ENCODE measurements around the gene LIME1.

The LIME1 gene

DNA sequence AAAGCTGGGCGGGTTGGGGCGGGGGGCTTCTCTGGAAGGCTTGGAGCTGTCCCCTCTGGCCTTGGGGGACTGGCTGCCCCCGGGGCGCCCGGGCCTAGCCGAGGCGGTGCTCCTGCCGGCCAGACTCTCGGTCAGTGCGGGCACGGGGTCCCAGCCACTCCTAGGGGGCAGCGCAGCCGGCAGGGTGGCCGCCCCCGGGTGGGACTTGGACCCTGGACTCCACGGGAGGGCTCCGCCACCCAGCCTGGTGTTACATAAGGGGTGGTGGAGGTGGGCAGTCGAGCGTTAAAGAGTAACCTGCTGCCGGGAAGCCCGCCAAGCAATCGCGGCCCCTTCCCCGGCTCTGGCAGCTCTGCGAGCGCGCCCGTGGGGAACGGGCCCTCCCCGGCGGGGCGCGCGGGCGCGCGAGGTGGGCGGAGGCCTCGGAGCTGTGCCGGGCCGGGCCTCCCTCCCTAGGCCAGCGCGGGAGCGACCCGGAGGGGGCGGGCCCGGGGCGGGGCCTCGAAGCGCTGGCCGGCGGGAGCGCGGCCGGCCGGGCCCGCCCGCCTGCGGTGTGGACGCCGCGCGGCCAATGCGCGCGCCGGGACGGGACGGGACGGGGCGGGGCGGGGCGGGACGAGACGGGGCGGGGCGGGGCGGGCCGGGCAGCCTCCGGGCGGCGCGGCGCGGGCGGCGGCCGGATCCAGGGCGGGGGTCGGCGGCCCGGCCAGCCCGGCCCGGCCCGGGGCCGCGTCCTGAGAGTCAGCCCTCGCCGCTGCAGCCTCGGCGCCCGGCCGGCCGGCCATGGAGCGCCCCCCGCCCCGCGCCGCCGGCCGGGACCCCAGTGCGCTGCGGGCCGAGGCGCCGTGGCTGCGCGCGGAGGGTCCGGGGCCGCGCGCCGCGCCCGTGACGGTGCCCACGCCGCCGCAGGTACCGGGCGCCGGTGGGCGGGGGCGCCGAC lies 2.9 kb downstream of the LIME1 start, which contains the start of gene SLC2A4RG:
TSS of gene SLC2A4RG (plus strand) at position 647 of the 940 bp plus-strand sequence. CDS start at position 784, 137 bp downstream.
- DNase-seq, result peak; percentile 66

DNA sequence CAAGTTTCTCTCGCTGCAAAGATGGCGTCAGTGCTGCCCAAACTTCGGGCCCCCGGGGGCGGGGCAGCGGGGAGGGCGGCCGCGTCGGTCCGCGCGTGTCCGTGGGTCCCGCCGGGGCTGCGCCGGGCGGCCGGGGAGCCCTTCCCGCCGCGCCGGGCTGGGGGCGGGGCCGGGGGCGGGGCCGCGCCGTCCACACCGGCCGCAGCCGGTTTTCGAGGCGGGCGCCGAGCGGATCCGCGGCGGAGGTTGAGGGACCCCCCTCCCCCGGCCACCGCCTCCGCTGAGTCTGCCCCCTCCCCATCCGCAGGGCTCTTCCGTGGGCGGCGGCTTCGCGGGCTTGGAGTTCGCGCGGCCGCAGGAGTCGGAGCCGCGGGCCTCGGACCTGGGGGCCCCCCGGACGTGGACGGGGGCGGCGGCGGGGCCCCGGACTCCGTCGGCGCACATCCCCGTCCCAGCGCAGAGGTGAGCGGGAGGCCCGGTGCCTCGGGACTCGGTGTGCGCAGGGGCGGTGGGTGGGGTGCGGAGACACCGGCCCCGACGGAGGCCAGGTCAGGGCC lies 3.7 kb downstream of the LIME1 start:
- peak; percentile 43 for DNase-seq

DNA sequence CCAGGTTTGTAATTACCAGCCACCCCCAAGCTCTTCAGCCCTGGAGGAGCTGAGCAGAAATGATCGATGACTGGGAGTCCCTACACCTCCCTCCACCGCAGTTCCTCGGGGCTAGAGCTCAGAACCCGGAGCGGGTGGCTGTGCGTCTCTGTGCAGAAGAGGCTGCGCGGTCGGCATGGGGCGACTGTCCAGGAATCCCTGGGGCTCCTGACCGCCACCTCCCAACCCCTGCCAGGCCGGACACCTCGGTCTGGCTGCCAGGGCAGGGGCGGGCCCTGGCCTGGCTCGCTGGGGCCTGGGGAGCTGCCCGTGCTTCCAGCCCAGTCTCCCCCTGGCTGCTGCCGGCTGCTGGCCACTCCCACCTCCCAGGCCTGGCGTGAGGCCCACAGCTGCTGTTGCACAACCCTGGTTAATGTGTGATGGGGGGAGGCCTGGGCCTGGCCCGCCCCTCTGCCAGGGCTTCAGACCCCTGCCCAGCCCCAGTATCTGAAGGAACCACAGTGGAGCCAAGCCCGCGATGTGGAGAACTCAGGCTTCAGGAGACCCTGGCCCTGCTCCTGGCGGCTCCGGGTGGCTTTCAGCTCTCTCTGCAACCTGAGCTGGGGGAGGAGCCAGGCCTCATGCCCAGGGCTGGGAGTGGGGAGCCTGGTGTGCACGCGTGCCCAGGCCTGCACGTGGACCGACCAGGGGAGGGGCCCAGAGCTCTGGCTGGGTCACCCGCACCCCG lies 4.3 kb downstream of the LIME1 start:
- DNase-seq, result peak; percentile 32

DNA sequence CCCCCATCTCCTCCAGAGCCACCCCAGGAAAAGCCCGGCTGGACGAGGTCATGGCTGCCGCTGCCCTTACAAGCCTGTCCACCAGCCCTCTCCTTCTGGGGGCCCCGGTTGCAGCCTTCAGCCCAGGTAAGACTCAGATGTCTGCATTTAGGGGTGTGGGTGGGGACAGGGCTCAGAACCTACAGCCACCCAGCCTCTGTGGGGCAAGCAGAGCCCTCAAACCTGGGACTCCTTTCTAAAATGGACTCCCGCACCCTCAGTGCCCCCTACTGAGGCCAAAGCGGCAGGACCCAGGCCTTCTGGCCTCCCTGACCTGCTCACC lies 4.9 kb downstream of the LIME1 start:
- no peak for DNase-seq

DNA sequence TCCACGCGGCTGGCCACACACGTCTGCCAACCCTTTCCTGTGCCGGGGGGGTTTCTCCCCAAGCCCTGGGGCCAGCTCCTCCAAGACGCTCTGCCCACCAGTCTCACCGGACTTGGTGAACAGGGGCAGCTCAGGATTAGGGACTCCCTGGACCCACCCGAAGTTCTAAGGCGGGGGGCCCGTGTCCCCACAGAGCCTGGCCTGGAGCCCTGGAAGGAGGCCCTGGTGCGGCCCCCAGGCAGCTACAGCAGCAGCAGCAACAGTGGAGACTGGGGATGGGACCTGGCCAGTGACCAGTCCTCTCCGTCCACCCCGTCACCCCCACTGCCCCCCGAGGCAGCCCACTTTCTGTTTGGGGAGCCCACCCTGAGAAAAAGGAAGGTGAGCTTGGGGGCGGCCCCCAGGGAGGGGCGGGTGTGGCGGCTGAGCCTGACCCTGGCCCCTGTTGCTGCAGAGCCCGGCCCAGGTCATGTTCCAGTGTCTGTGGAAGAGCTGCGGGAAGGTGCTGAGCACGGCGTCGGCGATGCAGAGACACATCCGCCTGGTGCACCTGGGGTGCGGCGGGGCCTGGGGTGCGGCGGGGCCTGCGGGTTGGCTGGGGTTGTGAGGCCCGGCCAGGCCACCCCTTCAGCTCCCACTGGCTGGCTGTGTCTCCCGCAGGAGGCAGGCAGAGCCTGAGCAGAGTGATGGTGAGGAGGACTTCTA lies 5.4 kb downstream of the LIME1 start:
- DNase-seq, result no peak

DNA sequence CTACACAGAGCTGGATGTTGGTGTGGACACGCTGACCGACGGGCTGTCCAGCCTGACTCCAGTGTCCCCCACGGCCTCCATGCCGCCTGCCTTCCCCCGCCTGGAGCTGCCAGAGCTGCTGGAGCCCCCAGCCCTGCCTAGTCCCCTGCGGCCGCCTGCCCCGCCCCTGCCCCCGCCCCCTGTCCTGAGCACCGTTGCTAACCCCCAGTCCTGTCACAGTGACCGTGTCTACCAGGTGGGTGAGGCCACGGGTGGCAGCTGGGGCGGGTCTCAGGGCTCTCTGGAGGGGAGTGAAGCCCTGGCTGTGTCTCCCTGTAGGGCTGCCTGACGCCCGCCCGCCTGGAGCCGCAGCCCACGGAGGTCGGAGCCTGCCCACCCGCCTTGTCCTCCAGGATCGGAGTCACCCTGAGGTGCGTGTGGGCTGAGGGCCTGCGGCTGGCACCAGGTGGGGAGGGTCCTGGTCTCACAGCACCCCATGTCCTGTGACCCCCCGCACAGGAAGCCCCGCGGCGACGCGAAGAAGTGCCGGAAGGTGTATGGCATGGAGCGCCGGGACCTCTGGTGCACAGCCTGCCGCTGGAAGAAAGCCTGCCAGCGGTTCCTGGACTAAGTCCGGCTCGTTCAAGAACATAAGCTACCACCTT lies 6.0 kb downstream of the LIME1 start:
- no peak for DNase-seq

DNA sequence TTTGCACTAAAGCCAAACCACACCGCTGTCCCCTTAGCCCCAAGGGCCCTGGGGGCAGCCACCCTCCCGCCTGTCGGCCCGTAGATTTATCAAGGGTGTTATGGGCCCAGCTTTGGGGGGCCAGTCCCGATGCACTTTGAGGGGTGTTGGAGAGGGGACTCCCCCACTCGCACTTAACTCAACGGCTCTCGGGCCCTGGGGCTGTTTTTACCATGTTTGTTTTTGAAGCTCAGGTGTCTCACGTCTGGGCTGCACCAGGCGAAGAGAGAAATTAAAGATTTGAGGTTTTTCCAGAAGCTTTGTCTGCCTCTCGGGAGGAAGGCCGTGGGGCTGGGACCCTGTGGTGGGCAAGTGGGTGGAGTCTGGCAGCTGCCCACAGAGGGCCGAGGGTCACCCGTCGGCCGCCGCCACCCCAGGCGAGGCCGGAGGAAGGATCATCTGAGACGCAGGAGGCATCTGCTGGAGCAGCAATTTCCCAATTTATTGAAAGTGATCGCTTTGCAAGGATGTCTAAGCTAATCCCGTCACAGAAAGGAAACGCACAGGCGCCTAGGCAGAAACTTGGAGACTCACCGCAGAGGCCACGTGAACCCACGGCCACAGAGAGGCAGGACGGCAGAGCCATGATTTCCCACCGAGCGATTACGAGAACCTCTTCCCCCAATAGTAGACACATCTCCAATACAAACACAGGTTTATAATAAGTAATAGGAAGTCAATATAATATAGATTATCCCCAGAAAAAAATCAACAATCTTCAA lies 6.9 kb downstream of the LIME1 start:
- DNase-seq, result no peak

DNA sequence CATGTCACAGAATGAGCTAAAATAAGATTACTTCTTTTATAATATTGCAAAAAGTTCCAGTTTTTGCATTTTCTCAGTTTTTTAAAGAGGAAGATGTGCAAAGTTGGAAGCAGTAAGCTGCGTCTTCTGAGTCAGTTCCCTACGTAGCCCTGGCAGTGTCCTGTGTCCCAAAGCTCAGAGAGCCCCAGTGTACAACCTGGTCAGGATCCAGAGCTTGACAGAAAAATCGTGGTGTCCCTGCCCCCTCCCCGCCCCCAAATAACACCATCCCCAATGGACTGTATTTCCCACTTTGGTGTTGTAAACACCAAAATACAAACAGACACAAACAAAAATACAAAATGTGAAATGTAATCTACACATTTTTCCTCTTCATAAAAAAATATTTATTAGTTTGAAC lies 7.7 kb downstream of the LIME1 start:
- no peak for DNase-seq

DNA sequence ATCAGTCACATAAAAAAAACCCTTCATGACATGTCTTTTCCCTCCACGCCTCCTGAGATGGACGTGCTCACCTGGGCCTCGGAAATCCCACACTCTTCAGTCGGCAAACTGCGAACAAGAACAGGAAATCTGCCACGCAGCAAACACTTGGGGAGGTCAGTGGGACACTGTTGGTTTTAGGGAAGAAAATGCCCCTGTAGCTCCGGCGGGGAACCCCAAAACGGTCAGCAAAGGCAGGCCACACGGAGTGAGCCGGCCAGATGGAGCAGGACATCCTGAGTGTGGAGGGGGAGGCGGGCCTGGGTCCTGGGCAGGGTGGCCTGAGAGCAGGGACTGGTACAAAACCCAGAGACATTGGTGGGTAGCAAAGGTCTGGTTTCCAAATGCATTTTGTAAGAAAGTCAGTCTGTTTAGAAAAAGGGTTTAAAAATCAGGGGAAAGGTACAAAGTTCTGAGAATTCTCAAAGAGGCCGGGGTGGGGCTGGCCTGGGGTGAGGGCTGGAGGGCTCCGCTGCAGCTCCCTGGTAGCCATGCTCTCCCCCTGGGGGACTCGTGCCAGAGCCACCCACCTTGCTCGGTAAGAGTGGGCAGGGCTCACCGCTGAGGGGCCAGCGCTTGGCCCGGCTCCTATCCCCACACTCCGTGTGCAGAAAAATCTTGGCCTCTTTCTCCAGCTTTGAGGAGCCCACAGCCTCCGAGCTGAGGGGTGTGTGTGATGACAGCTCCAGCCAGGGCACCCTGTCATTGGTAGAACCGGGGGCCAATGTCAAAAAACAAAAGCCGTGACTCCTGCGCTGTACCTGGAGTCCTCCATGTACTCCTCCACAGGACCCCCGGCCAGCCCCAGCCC lies 8.3 kb downstream of the LIME1 start:
- no peak for DNase-seq

DNA sequence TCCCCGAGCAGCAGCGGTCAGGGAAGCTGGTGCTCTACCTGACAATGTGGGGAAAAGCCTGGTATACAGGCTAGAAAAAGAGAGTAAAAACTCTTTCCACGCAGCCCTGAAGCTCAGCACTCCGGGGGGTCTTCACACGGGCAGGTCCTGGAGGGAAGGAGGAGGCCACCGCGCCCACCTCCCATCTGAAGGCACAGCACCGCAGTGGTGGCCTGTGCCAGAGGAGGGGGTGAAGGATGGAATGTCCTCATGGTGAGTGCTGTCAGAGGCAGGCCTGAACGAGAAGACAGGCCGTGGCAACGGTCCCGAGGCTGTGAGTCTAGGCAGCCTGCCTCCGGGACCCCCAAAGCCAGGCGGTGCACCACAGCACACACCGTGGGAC lies 9.0 kb downstream of the LIME1 start:
- DNase-seq, result no peak

DNA sequence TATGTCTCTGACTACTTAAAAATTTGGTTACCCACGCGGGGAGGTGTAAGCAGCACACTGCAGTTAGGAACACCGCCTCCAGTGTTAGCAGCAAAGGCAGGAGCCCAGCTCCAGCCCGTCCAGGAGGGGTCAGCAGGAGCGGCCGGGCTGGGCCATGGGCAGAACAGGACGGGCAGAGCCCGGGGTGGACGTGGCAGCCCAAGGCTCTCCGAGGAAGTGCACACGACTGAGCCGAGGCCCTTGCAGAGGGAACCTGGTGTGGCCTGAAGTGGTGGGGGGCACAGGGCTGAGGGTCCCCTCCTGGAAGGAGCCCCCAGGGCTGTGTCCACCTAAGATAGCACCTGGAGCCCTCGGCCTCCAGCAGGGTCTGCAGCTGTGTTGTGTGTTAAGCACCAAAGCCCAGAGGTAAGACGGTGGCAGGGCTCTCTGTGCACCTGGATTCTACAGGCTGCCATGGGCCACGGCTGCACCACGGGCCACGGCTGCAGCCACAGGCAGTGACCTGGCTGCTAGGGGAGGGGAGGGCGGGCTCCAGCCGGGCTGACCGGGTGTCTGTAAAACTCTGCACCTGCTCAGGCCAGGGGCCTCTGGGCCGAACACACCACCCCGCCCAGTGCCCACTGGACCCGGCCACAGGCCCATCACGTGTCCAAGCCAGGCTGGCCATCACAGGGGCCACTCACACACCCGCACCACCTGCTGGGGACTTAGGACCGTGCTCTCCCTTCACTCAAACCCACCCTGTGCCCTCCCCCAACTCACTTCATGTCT lies 9.7 kb downstream of the LIME1 start:
- DNase-seq, result no peak

DNA sequence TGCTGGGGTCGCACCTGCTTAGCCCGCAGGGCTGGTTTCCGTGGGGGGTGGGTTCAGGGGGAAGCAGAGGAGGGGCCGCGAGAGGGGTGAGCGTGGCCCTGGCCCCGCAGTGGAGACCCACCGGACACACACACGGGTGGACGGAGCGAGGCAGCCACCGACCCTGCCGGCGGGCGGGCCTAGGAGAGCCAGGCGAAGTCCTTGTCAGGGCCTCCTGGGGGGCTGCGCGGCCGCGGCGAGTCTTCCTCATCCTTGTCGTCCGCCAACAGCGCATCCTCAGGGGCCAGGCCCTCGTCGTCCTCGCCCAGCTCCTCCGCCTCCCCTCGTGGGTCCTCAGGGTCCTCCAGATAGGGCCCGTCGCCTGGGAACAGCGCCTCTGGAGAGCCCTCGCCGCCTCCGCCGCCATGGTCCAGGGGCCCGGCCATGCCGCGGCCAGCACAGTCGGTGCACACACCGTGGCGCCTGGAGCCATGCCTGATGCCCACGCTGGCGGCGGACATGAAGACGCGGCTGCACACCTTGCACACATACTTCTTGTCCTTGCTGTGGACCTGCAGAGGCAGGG lies 10.4 kb downstream of the LIME1 start:
- no peak for DNase-seq

DNA sequence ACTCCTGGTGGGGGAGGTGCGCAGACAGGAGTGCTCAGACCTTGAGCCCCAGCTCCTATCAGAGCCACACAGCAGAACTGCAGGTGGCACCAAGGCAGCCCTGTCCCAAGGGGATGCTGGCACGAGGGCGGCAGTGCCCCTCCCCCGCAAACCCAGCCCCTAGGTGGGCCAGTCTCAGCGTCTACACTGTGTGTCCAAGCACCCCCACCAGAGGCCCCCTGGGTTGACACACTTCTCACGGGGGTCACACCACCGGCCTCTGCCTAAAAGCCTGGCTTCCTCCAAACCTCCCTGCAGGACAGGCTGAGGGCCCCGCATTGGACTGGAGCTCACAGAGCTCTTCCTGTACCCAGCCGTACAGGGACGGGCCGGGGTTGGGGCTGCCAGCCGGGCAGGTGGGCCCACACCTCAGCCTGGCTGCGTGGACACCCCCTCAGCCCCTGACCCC lies 11.2 kb downstream of the LIME1 start:
- DNase-seq, result no peak

DNA sequence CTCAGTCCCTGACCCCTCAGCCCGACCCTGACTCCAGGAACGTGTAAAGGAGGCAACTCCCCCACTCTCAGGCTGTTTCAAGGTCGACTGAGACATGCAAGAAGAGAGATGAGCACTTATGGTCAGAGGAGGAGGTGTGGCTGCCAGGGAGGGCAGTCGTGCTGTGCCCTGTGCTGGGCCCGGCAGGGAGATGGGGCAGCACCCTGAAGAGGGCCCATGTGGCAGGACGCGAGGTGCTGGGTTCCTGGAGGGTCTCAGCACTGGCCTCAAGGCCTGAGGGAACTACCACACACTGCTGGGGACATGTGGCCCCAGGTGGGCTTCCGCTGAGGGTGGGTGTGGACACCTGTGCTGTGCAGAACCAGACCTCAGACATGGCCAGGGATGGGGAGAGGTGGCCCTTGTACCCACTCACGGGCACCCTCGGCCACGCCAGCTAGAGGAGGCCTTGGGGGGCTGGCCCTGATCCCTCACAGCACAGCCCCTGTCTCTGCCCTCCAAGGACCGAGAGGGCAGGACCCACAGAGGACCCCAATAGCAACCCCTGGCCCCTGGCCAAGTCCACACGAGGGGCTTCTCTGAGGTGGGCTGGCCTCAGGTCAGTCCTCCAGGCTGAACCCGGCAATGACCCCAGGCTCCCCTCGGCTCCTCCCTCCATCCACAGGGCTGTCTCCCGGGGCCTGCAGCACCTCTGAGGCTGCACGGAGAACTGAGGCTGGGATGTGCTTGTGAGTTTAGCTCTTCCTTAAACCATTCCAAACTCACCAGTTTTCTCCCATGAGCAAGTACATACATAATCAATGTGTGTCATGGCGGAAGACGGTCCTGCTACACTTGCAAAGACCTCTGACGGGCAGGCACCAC lies 11.8 kb downstream of the LIME1 start:
- no peak for DNase-seq

DNA sequence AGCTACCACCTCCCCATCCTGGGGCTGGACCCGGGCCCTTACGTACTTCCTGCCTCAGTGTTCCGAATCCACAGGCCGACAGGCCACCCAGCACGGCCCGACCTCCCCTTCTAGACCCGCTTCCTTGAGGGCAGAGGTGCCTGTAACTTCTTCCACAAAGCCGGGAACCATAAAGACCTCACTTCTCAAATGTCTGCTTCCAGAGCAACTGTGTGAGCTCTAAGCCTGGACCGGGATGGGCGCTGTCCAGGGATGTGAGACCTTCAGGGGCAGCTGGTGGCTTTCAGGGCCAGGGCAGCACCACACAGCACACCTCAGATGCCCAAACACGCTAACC lies 12.4 kb downstream of the LIME1 start:
- no peak for DNase-seq

DNA sequence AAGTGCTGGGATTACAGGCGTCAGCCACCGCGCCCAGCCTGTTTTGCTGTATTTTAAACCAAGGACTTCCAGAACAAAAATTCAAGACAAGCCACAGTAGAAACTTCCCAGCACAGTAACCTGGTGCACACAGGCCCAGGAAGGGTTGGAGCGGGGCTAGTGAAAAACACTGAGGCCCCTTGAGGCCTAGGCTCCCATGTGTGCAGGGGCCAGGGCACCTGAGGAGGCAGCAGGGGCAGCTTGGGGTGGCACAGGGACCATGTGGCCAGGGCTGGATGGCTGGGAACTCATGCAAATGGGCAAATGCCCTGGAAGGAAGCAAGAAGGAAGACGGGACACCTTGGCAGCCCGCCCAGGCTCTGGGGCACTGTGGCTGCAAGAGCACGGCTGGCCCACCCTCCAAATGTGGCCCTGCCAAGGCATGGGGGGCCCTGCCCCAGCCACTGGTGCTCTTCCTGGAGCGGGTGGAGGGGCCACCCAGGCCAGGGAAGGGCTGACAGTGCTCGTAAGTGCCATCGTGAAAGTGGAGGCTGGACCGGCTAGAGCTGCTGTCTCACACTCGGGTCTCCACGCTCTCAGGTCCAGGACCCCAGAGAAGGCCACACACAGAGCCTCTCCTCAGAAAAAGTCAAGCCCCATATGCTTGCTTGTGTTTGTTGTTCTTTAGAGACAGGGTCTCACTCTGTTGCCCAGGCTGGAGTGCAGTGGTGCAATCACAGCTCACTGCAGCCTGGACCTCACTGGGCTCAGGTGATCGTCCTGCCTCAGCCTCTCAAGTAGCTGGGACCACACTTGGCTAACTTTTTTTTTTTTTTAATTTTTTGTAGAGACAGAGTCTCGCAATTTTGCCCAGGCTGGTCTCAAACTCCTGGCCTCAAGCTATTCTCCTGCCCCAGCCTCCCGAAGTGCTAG lies 13.4 kb downstream of the LIME1 start:
- no peak for DNase-seq

DNA sequence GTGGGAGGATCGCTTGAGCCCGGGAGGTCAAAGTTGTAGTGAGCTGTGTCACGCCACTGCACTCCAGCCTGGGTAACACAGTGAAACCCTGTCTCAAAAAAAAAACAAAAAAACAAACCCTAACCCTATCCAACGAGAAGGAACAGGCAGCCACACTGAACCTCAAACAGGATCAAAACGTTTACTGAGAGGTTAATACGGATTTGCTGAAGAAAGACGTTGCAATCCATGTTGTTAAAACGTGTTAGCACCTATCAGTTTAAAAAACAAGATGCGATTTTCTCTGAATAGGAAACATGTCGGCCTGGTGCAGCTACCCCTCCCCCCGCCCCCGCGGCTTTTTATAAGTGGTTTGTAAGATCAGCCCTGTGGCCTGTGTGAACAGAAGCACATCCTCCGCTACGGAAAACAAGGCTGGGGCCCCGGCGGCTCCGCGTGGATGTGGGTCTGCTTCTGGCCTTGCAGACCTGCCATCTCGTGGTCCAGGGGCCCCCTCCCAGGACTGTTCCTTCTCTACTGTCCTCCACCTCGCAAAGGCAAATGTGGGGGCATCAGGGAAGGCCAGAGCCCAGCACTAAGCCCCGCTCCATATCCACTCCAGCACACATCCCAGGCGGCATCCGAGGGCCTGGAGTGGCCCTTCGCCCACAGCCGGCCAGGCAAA lies 14.5 kb downstream of the LIME1 start:
- peak; percentile 60 for DNase-seq

Data from stimulated activated CD4-positive, alpha-beta T cell treated with anti-CD3 and anti-CD28 coated beads, Interleukin-4, amount 100 ng/mL, for 1 hour (primary cell).